Transverse colon (tissue), 4 donors: Measurements from ENCODE around the gene DGKZ. TPM values are rescaled to one million over a fixed set of nuclear protein-coding genes. Genes with fewer than 3 reads are reported as not detected.

Experiments used
- DNase-seq: peaks from one replicate; pipeline ENCODE4 v3.0.0-alpha.2; 2019
- H3K27ac ChIP-seq, 4 donors: fragments of 200-600 bp; sonication (generic); 2 replicates each; pipeline ENCODE4 v1.5.1; 2016 to 2018; ENCODE audit warnings: inconsistent platforms in 4 of 4
- H3K27me3 ChIP-seq: fragments of 200-600 bp; sonication (generic); 2 replicates; pipeline ENCODE4 v1.5.1; 2017; ENCODE audit warnings: inconsistent platforms
- H3K36me3 ChIP-seq, 4 donors: fragments of 200-600 bp; sonication (generic); 2 replicates each; pipeline ENCODE4 v1.5.1; 2017 to 2019; ENCODE audit warnings: inconsistent platforms in 4 of 4
- H3K4me1 ChIP-seq, 4 donors: fragments of 200-600 bp; sonication (generic); 2 replicates each; pipeline ENCODE4 v1.5.1; 2017 to 2020; ENCODE audit warnings: inconsistent platforms in 4 of 4
- H3K4me3 ChIP-seq, 4 donors: fragments of 200-600 bp; sonication (generic); 1 replicate in 1 of 4; 2 replicates in 3 of 4; pipeline versions ENCODE4 v1.5.1 to v1.6.1; 2017 to 2019; ENCODE audit warnings: inconsistent platforms in 4 of 4
- H3K9me3 ChIP-seq, 2 donors: fragments of 200-600 bp; sonication (generic); 2 replicates each; pipeline ENCODE4 v1.5.1; 2017 to 2019; ENCODE audit warnings: inconsistent platforms in 2 of 2
- CTCF ChIP-seq, 5 experiments: fragments of 200-600 bp in 3 of 5; fragments of 450-650 bp in 2 of 5; sonication (generic) in 3 of 5; IDR thresholded peaks; 1 replicate in 2 of 5; 2 replicates in 3 of 5; pipeline ENCODE4 v1.5.1; 2016 to 2017; ENCODE audit warnings: antibody characterized with exemption in 5 of 5, inconsistent platforms in 3 of 5, mild to moderate bottlenecking in 2 of 5, moderate library complexity in 1 of 5
- EP300 ChIP-seq: sonication (generic); formaldehyde crosslinking; IDR thresholded peaks from one replicate; pipeline ENCODE4 v1.6.1; 2017; ENCODE audit warnings: antibody characterized with exemption, low read depth
- POLR2A ChIP-seq: fragments of 450-650 bp; IDR thresholded peaks from one replicate; pipeline ENCODE4 v1.6.1; 2016; ENCODE audit warnings: antibody characterized with exemption, mild to moderate bottlenecking, moderate library complexity
- POLR2AphosphoS5 ChIP-seq, 3 donors: sonication (generic); formaldehyde crosslinking; IDR thresholded peaks; one replicate each; pipeline ENCODE4 v1.6.1; 2016; ENCODE audit warnings: antibody characterized with exemption in 3 of 3
- WGBS, 2 donors: methylation state at CpG; one replicate each; pipeline ENCODE4 v1.1.5; 2018; ENCODE audit warnings: low coverage in 1 of 2; 5-methylcytosine and 5-hydroxymethylcytosine counted together
- in situ Hi-C, 4 donors: fragments of 200-750 bp; cut with MboI; loops; one replicate each; pipeline versions ENCODE4 v1.15.0 to v1.15.1; 2017; ENCODE audit warnings: low sequenced_read_pairs in 3 of 4, low pct_ligation_motif_present in 1 of 4, low pct_unique_long_range_greater_than_20kb in 1 of 4
- intact Hi-C: fragments of 100-400 bp; cut with DNase I; formaldehyde crosslinking; loops from one replicate; pipeline ENCODE4 v1.15.1; 2023; ENCODE audit warnings: low total_unique reads
- total RNA-seq, 4 donors: library from RNA; depleted of rRNA; stranded (reverse); fragments of >200 nt; gene quantifications; one replicate each; pipeline ENCODE4 v1.1.0, GENCODE V29; 2016

The DGKZ gene
- total RNA-seq, 4 donors from 2014 or later, result 56.4 to 105 (median 67.7) TPM

DNA sequence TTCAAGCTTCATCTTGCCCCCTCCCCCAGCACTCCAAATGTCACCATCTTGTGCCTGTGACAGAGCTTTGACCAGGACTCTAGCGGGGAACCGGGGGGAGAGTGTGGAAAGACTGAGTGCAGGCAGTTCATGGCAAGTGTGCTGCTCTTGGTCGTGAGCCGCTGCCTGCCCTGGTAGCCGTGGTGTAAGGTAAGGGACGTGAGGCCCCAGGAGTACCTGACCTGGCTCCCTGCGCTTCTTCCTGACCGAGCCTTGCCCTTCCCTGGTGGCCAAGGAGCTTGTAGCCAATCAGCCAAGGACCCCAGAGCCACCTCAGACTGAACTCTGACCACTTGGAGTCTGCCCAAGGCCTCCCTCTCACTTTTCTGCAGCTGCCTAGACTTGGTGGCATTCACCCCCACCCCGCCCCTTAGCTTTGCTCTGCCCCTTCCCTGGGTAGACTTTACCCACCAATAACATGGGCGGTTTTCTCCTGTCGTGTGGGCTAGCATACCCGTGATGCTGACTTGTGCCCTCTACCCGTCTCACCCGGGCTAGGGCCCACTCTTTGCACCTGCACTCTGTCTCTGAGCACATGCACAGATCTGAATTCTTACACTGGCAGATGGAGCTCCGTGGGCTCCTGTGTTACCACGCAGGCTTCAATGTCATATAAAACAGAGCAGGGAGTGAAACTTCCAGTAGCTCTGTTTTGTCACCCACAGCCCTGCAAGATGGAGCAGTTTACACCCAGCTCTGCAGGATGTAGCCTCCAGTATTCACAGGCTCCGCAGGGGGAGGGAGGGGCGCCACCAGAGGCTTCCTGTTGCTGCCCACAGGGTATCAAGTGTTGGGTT, 1.5 kb downstream of the DGKZ start:
- DNase-seq, result peak; percentile 46
- Histone ChIP-seq H3K9me3 (no peaks in the 10 kb centered on the region), H3K27ac (peak overlapping the region; percentile 6 to 76 (median 72)), H3K4me3 (peak overlapping the region; percentile 65 to 86 (median 71)), H3K36me3 (no peaks in the 10 kb centered on the region), H3K4me1 (peaks cover 16 to 39% (median 26%) of the 10 kb centered on the region in 4 donors), H3K27me3 (no peaks in the 10 kb centered on the region)
- 28% methylated on average over 17 of the region's 18 CpGs; no CpG with 5 or more reads in 1 of the 2 donors for WGBS, 2 donors
- TF ChIP-seq EP300 (no peak), POLR2A (no peak), POLR2AphosphoS5 (IDR thresholded peaks at IDR 0.05) (no peak), CTCF (IDR thresholded peaks at IDR 0.05) (no peak)
- intact Hi-C loops, result no loop called here
- in situ Hi-C loops, result no loop called here

- Histone ChIP-seq H3K9me3 (no peaks in the 10 kb centered on the region), H3K27me3 (no peaks in the 10 kb centered on the region), H3K27ac (no peak overlapping the region), H3K4me3 (no peak overlapping the region), H3K36me3 (no peaks in the 10 kb centered on the region), H3K4me1 (peaks cover 16 to 35% (median 26%) of the 10 kb centered on the region in 4 donors)
- in situ Hi-C loops (no loop called here), intact Hi-C loops (no loop called here)
- DNase-seq, result no peak
- WGBS, 2 donors, result 75% methylated on average over 3 of the region's 3 CpGs; no CpG with 5 or more reads in 1 of the 2 donors
- no peak for TF ChIP-seq EP300
- TF ChIP-seq CTCF (IDR thresholded peaks at IDR 0.05), result no peak
- TF ChIP-seq POLR2AphosphoS5 (IDR thresholded peaks at IDR 0.05), result no peak
- no peak for TF ChIP-seq POLR2A
Measured at GRCh38 chr11:46350695-46351094, 3.4 kb downstream of the DGKZ start.

GRCh38 chr11:46351148-46351547, 3.9 kb downstream of the DGKZ start:
- 92% methylated on average over 8 of the region's 8 CpGs; no CpG with 5 or more reads in 1 of the 2 donors for WGBS, 2 donors
- Histone ChIP-seq H3K9me3 (no peaks in the 10 kb centered on the region), H3K27me3 (no peaks in the 10 kb centered on the region), H3K4me3 (no peak overlapping the region), H3K27ac (no peak overlapping the region), H3K36me3 (no peaks in the 10 kb centered on the region), H3K4me1 (peaks cover 16 to 35% (median 26%) of the 10 kb centered on the region in 4 donors)
- in situ Hi-C loops (no loop called here), intact Hi-C loops (no loop called here)
- TF ChIP-seq CTCF (IDR thresholded peaks at IDR 0.05) (no peak), POLR2A (no peak), POLR2AphosphoS5 (IDR thresholded peaks at IDR 0.05) (no peak), EP300 (no peak)
- no peak for DNase-seq

DNA sequence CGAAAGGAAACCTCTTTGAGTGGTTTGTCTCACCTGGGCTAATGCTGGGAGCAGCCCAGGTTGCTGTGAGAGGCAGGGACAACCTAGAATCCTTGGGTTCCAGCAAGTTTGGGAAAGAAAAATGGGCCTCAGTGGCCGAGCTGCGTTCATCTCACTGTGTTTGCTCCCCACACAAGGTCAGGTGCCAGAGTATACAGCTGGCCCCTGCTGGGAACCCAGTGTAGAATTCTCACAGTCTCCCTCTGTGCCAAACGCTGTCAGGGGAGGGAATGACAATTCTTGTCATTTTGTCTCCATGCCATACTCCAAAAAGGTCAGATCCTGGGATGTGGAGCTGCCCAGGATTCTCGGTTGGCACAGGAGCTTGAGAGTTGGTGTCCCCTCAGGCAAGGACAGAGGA, 4.3 kb downstream of the DGKZ start:
- 82% methylated on average over 5 of the region's 5 CpGs; no CpG with 5 or more reads in 1 of the 2 donors for WGBS, 2 donors
- H3K27me3 ChIP-seq, result no peaks in the 10 kb centered on the region
- no peaks in the 10 kb centered on the region for H3K9me3 ChIP-seq
- intact Hi-C loops (no loop called here), in situ Hi-C loops (no loop called here)
- peaks cover 16 to 35% (median 26%) of the 10 kb centered on the region in 4 donors for H3K4me1 ChIP-seq
- H3K4me3 ChIP-seq, result no peak overlapping the region
- H3K27ac ChIP-seq, result no peak overlapping the region
- H3K36me3 ChIP-seq, result no peaks in the 10 kb centered on the region
- no peak for DNase-seq
- TF ChIP-seq EP300, result no peak
- TF ChIP-seq POLR2AphosphoS5 (IDR thresholded peaks at IDR 0.05), result no peak
- no peak for TF ChIP-seq CTCF (IDR thresholded peaks at IDR 0.05)
- TF ChIP-seq POLR2A, result no peak
